ENCODE data around the gene ENPP7. TPM values are rescaled to one million over a fixed set of nuclear protein-coding genes. Genes with fewer than 3 reads are reported as not detected.

Gene ENPP7
- total RNA-seq, 4 donors from 2014 or later: not detected

DNA sequence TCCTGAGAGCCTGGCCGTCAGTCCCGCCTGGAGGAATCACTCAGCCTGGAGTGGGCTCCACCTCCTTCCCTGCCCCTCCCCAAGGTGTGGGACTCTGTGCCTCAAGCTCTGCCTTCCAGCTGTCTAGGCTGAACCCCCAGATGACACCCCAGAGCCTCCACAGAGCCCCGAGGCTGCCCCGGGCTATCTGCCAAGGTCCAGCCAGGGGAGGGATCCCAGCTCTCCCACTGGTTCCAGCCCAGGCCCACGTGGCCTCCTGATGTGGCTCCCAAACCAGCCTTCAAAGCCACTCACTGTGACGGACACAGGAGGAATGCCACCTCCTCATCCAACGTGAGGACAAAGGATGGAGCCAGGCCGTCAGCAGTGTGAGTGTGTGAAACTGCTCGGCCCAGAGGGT lies 45.6 kb upstream of the ENPP7 start:
- WGBS, 2 donors: 59 to 67% methylated on average over 9 of the region's 9 CpGs
- intact Hi-C loops (cut with DNase I; ENCODE audit: low total_unique reads): no loop called here
- no peak for DNase-seq (ENCODE audit: low spot score in 2 of 2)
- TF ChIP-seq CTCF (IDR thresholded peaks at IDR 0.05) (no peak), POLR2A (IDR thresholded peaks at IDR 0.05) (no peak)
- H3K4me3 ChIP-seq (ENCODE audit: low read depth, poor library complexity, severe bottlenecking): no peak overlapping the region

- intact Hi-C loops (cut with DNase I; ENCODE audit: low total_unique reads): no loop called here
- no peak overlapping the region for H3K4me3 ChIP-seq (ENCODE audit: low read depth, poor library complexity, severe bottlenecking)
- DNase-seq (ENCODE audit: low spot score in 2 of 2): no peak
- TF ChIP-seq CTCF (IDR thresholded peaks at IDR 0.05) (no peak), POLR2A (IDR thresholded peaks at IDR 0.05) (no peak)
- 83 to 85% methylated on average over 17 of the region's 17 CpGs for WGBS, 2 donors
Observed at GRCh38 chr17:79686476-79686875, 44.3 kb upstream of the ENPP7 start.

- 53 to 68% methylated on average over 10 of the region's 10 CpGs for WGBS, 2 donors
- intact Hi-C loops (cut with DNase I; ENCODE audit: low total_unique reads): no loop called here
- DNase-seq (ENCODE audit: low spot score in 2 of 2): no peak
- TF ChIP-seq POLR2A (IDR thresholded peaks at IDR 0.05) (no peak), CTCF (IDR thresholded peaks at IDR 0.05) (no peak)
- no peak overlapping the region for H3K4me3 ChIP-seq (ENCODE audit: low read depth, poor library complexity, severe bottlenecking)
Observed at GRCh38 chr17:79690466-79690865, 40.3 kb upstream of the ENPP7 start.

GRCh38 chr17:79690988-79691836 lies 39.5 kb upstream of the ENPP7 start:
- WGBS, 2 donors: 77 to 84% methylated on average over 20 to 21 of the region's 21 CpGs
- DNase-seq (ENCODE audit: low spot score in 2 of 2): no peak
- intact Hi-C loops (cut with DNase I; ENCODE audit: low total_unique reads): no loop called here
- no peak overlapping the region for H3K4me3 ChIP-seq (ENCODE audit: low read depth, poor library complexity, severe bottlenecking)
- TF ChIP-seq POLR2A (IDR thresholded peaks at IDR 0.05) (no peak), CTCF (IDR thresholded peaks at IDR 0.05) (no peak)

GRCh38 chr17:79691931-79692330 lies 38.8 kb upstream of the ENPP7 start:
- DNase-seq (ENCODE audit: low spot score in 2 of 2): no peak
- WGBS, 2 donors: 14 to 21% methylated on average over 9 of the region's 9 CpGs
- intact Hi-C loops (cut with DNase I; ENCODE audit: low total_unique reads): no loop called here
- no peak for TF ChIP-seq POLR2A (IDR thresholded peaks at IDR 0.05)
- TF ChIP-seq CTCF (IDR thresholded peaks at IDR 0.05): no peak
- H3K4me3 ChIP-seq (ENCODE audit: low read depth, poor library complexity, severe bottlenecking): no peak overlapping the region

DNA sequence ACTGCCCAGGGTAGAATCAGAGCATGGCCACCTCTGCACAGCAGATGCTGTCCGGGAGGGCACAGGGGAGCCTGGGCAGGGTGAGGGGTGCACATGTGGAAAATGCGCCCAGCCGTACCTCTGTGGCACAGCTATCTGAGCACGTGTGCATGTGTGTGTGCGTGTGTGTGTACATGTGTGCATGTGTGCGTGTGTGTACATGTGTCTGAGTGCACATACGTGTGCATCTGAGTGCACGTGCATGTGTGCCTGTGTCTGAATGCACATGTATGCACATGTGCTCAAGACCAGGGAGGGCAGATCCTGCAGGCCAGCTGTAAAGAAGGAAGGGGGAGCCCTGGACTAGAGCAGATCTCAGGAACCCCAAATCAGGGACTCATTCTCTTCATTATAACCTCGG lies 37.3 kb upstream of the ENPP7 start:
- no peak overlapping the region for H3K4me3 ChIP-seq (ENCODE audit: low read depth, poor library complexity, severe bottlenecking)
- intact Hi-C loops (cut with DNase I; ENCODE audit: low total_unique reads): no loop called here
- no peak for DNase-seq (ENCODE audit: low spot score in 2 of 2)
- TF ChIP-seq CTCF (IDR thresholded peaks at IDR 0.05) (no peak), POLR2A (IDR thresholded peaks at IDR 0.05) (no peak)
- WGBS, 2 donors: 74 to 83% methylated on average over 9 of the region's 9 CpGs

Measured in lower leg skin (tissue), 4 donors.